ENCODE measurements around the gene SUMO2. TPM values are rescaled to one million over a fixed set of nuclear protein-coding genes. Genes with fewer than 3 reads are reported as not detected.

SUMO2 gene
- total RNA-seq, 1 experiment from 2014 or later = 650 TPM

DNA sequence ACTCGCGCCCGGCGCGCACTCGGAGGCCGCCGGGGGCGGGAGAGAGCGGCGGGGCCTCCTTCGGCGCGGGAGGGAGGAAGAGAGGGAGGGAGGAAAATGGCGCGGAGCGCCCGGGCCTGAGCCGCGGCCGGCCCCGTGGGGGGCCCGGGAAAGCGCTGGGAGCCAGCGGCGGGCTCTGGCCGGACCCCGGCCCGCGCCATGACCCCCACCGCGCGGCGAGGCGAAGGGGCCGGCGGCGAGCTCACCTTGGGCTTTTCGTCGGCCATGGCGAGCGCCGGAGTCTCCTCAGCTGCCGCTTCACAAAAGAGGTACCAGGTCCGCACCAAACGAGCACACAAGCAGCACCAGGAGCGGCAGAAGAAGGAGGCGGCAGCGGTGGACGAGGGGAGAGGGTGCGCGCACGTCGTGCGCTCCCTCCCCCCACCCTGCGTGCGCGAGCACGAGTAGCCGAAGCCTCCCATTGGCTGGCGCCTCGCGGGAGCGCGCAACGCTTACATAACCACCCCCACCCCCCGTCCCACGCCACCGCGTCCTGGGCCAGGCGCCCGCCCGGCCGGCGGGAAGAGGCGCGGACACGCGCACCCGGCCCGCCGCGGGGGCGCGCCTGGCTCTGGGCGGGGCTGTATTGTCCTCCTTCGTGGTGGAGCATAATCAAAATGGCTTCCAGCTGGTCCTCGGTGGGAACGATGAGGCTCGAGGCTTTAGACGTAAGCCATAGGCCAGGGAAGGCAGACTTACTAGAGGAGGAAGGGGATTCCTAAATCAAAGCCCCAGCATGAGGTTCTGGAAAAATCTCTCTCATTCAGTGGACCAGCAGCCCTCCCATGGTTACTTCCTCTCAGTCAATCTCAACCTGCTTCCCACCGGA, at the start of gene SUMO2 (continued):
- TF ChIP-seq, protein P1, sequence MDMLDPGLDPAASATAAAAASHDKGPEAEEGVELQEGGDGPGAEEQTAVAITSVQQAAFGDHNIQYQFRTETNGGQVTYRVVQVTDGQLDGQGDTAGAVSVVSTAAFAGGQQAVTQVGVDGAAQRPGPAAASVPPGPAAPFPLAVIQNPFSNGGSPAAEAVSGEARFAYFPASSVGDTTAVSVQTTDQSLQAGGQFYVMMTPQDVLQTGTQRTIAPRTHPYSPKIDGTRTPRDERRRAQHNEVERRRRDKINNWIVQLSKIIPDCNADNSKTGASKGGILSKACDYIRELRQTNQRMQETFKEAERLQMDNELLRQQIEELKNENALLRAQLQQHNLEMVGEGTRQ (CRISPR knock-in tag; IDR thresholded peaks at IDR 0.05) = 0 out of 2 replicates have a peak, but pooled peaks have one; percentile 17
- TF ChIP-seq ZNF671 (CRISPR knock-in tag; IDR thresholded peaks at IDR 0.05) (no peak), PRRX2 (CRISPR knock-in tag; IDR thresholded peaks at IDR 0.05) (no peak), NFATC4 (CRISPR knock-in tag; IDR thresholded peaks at IDR 0.05) (peak; percentile 21; the same call in 1 of the 2 replicates), FOXK1 (CRISPR knock-in tag; IDR thresholded peaks at IDR 0.05) (peak; percentile 64), GTF2I (CRISPR knock-in tag; conservative IDR thresholded peaks at IDR 0.05) (no peak), MYBL2 (CRISPR knock-in tag; IDR thresholded peaks at IDR 0.05) (peak; percentile 74; the same call in 1 of the 2 replicates), CREM (CRISPR knock-in tag; IDR thresholded peaks at IDR 0.05) (peak; percentile 47; the same call in 1 of the 2 replicates), RORB (CRISPR knock-in tag; IDR thresholded peaks at IDR 0.05) (0 out of 2 replicates have a peak, but pooled peaks have one; percentile 19), FOXP1 (CRISPR knock-in tag; IDR thresholded peaks at IDR 0.05; ENCODE audit: borderline replicate concordance) (peak; percentile 76), TCF7 (CRISPR knock-in tag; IDR thresholded peaks at IDR 0.05; ENCODE audit: low read depth) (peak; percentile 61; the same call in 1 of the 2 replicates)
- TF ChIP-seq, protein P2, sequence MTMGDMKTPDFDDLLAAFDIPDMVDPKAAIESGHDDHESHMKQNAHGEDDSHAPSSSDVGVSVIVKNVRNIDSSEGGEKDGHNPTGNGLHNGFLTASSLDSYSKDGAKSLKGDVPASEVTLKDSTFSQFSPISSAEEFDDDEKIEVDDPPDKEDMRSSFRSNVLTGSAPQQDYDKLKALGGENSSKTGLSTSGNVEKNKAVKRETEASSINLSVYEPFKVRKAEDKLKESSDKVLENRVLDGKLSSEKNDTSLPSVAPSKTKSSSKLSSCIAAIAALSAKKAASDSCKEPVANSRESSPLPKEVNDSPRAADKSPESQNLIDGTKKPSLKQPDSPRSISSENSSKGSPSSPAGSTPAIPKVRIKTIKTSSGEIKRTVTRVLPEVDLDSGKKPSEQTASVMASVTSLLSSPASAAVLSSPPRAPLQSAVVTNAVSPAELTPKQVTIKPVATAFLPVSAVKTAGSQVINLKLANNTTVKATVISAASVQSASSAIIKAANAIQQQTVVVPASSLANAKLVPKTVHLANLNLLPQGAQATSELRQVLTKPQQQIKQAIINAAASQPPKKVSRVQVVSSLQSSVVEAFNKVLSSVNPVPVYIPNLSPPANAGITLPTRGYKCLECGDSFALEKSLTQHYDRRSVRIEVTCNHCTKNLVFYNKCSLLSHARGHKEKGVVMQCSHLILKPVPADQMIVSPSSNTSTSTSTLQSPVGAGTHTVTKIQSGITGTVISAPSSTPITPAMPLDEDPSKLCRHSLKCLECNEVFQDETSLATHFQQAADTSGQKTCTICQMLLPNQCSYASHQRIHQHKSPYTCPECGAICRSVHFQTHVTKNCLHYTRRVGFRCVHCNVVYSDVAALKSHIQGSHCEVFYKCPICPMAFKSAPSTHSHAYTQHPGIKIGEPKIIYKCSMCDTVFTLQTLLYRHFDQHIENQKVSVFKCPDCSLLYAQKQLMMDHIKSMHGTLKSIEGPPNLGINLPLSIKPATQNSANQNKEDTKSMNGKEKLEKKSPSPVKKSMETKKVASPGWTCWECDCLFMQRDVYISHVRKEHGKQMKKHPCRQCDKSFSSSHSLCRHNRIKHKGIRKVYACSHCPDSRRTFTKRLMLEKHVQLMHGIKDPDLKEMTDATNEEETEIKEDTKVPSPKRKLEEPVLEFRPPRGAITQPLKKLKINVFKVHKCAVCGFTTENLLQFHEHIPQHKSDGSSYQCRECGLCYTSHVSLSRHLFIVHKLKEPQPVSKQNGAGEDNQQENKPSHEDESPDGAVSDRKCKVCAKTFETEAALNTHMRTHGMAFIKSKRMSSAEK (CRISPR knock-in tag; IDR thresholded peaks at IDR 0.05; ENCODE audit: borderline replicate concordance) = no peak

DNA sequence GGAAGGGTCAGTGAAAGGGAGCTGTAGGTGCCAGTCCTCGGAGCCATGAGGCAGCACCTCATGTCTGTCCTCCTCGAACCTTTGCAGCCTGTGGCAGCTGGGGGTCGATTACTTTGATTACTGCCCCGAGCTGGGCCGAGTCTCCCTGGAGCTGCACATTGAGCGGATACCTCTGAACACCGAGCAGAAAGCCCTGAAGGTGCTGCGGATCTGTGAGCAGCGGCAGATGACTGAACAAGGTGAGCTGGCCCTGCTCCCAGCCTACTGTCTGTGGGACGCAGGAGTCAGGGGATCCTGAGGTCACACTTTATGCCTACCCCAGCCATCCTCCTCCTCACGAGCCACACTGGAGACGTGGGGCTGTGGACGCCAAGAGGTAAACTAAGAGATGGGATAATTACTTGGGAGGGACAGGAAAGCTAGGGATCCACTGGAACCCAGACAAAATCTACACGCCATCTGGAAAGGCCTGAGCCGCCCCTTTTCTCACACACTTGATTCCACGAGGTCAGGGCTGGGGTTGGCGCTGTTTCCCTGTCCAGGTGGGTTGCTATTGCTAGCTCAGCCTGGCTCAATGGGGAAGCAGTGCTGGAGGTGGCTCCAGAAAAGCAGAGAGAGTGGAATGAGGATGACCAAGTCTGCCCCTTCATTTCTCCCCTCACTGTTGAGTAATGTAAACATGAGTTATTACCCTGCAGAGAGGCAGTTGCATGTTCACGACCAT, 49.1 kb upstream of the SUMO2 start:
- Mint-ChIP-seq H3K9me3 (no peaks in the 10 kb centered on the region), H3K27me3 (ENCODE audit: low read depth) (no peaks in the 10 kb centered on the region), H3K4me1 (no peaks in the 10 kb centered on the region), H3K36me3 (peaks cover 70% of the 10 kb centered on the region), H3K27ac (no peak overlapping the region), H3K4me3 (no peak overlapping the region)
- ATAC-seq = no peak
- no peak for DNase-seq (ENCODE audit: low spot score)
- CTCF ChIA-PET = interaction anchor here (2.0 to 6.4 kb wide), 2 partner anchors 8 to 101 kb away, joined by 4 to 62 read pairs; partner anchors contain the start of gene NT5C
- TF ChIP-seq KAT7 (CRISPR knock-in tag; IDR thresholded peaks at IDR 0.05; ENCODE audit: borderline replicate concordance) = no peak
- TF ChIP-seq, protein P3, sequence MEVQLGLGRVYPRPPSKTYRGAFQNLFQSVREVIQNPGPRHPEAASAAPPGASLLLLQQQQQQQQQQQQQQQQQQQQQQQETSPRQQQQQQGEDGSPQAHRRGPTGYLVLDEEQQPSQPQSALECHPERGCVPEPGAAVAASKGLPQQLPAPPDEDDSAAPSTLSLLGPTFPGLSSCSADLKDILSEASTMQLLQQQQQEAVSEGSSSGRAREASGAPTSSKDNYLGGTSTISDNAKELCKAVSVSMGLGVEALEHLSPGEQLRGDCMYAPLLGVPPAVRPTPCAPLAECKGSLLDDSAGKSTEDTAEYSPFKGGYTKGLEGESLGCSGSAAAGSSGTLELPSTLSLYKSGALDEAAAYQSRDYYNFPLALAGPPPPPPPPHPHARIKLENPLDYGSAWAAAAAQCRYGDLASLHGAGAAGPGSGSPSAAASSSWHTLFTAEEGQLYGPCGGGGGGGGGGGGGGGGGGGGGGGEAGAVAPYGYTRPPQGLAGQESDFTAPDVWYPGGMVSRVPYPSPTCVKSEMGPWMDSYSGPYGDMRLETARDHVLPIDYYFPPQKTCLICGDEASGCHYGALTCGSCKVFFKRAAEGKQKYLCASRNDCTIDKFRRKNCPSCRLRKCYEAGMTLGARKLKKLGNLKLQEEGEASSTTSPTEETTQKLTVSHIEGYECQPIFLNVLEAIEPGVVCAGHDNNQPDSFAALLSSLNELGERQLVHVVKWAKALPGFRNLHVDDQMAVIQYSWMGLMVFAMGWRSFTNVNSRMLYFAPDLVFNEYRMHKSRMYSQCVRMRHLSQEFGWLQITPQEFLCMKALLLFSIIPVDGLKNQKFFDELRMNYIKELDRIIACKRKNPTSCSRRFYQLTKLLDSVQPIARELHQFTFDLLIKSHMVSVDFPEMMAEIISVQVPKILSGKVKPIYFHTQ (CRISPR knock-in tag; IDR thresholded peaks at IDR 0.05) = no peak
- no peak for TF ChIP-seq ZNF263 (CRISPR knock-in tag; IDR thresholded peaks at IDR 0.05; ENCODE audit: low read depth)
- no peak for TF ChIP-seq IRF2 (CRISPR knock-in tag; IDR thresholded peaks at IDR 0.05; ENCODE audit: borderline replicate concordance, low read depth)
- no peak for TF ChIP-seq OVOL2 (CRISPR knock-in tag; IDR thresholded peaks at IDR 0.05; ENCODE audit: borderline replicate concordance)
- TF ChIP-seq, protein P4, sequence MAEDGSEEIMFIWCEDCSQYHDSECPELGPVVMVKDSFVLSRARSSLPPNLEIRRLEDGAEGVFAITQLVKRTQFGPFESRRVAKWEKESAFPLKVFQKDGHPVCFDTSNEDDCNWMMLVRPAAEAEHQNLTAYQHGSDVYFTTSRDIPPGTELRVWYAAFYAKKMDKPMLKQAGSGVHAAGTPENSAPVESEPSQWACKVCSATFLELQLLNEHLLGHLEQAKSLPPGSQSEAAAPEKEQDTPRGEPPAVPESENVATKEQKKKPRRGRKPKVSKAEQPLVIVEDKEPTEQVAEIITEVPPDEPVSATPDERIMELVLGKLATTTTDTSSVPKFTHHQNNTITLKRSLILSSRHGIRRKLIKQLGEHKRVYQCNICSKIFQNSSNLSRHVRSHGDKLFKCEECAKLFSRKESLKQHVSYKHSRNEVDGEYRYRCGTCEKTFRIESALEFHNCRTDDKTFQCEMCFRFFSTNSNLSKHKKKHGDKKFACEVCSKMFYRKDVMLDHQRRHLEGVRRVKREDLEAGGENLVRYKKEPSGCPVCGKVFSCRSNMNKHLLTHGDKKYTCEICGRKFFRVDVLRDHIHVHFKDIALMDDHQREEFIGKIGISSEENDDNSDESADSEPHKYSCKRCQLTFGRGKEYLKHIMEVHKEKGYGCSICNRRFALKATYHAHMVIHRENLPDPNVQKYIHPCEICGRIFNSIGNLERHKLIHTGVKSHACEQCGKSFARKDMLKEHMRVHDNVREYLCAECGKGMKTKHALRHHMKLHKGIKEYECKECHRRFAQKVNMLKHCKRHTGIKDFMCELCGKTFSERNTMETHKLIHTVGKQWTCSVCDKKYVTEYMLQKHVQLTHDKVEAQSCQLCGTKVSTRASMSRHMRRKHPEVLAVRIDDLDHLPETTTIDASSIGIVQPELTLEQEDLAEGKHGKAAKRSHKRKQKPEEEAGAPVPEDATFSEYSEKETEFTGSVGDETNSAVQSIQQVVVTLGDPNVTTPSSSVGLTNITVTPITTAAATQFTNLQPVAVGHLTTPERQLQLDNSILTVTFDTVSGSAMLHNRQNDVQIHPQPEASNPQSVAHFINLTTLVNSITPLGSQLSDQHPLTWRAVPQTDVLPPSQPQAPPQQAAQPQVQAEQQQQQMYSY (CRISPR knock-in tag; IDR thresholded peaks at IDR 0.05) = no peak
- POLR2A ChIA-PET = interaction anchor here (0.6 kb wide), 1 partner anchor 41 kb away, joined by 6 read pairs; no protein-coding TSS in a partner anchor
